ENCODE data around the gene RAB3GAP2.

DNA sequence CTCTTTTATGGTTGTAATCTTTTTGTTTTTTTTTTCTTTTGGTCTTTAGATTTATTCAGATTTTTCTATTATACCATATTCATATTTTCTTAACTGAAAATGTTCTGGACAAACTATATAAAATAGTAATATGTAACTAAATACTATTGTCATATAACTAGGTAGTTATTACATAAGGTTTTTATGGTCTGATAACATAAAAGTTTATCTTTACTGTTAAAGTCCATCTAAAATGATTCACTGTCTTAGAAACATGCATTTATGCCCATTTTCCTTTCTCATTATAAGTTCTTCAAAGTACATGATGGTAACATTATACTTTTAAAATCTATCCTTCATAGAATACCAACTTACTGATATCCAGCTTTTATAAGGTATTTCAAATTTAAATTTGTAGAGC, 149.2 kb downstream of the RAB3GAP2 start:
- TF ChIP-seq, protein P1, sequence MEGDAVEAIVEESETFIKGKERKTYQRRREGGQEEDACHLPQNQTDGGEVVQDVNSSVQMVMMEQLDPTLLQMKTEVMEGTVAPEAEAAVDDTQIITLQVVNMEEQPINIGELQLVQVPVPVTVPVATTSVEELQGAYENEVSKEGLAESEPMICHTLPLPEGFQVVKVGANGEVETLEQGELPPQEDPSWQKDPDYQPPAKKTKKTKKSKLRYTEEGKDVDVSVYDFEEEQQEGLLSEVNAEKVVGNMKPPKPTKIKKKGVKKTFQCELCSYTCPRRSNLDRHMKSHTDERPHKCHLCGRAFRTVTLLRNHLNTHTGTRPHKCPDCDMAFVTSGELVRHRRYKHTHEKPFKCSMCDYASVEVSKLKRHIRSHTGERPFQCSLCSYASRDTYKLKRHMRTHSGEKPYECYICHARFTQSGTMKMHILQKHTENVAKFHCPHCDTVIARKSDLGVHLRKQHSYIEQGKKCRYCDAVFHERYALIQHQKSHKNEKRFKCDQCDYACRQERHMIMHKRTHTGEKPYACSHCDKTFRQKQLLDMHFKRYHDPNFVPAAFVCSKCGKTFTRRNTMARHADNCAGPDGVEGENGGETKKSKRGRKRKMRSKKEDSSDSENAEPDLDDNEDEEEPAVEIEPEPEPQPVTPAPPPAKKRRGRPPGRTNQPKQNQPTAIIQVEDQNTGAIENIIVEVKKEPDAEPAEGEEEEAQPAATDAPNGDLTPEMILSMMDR (IDR thresholded peaks at IDR 0.05), result no peak
- TF ChIP-seq POLR2A (IDR thresholded peaks at IDR 0.05) (no peak), POLR2AphosphoS5 (IDR thresholded peaks at IDR 0.05) (no peak)
